GM21381 (cell line): ENCODE results near the gene GTPBP10.
"Not testable (repeated sequence)": the region's sequence is repeated elsewhere in the genome, so short reads cannot be mapped to it uniquely, and the experiment has no call there.

ENCODE experiments used
- ATAC-seq: cut with Tn5 transposase; IDR thresholded peaks from one replicate; pipeline ENCODE4 v1.9.1; 2021; ENCODE audit warnings: mild to moderate bottlenecking, moderate library complexity; ENCODE audit not compliant: unreplicated experiment

GTPBP10 gene, protein sequence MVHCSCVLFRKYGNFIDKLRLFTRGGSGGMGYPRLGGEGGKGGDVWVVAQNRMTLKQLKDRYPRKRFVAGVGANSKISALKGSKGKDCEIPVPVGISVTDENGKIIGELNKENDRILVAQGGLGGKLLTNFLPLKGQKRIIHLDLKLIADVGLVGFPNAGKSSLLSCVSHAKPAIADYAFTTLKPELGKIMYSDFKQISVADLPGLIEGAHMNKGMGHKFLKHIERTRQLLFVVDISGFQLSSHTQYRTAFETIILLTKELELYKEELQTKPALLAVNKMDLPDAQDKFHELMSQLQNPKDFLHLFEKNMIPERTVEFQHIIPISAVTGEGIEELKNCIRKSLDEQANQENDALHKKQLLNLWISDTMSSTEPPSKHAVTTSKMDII

DNA sequence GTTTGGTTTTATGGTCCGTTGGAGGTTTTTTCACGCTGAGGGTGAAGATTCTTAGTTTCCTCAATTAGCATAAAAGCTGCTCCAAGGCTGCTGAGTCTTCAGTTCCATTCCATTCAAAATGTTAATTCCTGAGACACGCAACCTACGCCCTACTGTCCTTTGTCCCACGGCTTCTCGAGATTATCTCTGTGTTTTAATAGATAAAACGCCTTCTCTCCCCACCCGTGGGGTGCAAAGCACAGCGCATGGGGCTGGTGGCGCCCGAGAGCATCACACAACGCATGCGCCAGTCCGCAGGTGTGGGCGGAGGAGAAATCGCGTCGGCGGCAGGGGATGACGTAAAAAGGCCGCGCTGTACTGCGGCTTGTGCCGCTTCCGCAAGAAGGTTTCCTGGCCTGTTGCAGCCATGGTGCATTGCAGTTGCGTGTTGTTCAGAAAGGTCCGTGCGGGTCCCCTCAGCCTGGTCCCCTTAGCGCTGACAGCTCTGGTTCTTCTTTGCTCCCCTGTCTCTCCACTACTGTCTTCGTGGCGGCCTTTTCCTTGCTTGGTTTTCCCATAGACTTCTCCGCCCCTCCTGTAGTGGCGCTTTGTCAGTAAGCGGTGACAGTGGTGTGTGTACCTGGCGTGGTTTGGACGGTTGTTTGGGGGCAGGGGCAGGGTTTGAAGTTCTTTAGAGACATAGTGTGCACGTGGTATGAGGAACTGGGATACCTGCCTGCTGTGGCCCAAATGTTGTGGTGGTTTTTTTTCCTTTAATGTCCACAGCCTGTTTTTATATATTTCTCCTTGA, at the start of gene GTPBP10:
Gene GTPBP10, plus strand, starts transcription at position 381 of the 790 bp plus-strand sequence. Its CDS starts 26 bp downstream, at position 407.
- peak; percentile 97 for ATAC-seq

DNA sequence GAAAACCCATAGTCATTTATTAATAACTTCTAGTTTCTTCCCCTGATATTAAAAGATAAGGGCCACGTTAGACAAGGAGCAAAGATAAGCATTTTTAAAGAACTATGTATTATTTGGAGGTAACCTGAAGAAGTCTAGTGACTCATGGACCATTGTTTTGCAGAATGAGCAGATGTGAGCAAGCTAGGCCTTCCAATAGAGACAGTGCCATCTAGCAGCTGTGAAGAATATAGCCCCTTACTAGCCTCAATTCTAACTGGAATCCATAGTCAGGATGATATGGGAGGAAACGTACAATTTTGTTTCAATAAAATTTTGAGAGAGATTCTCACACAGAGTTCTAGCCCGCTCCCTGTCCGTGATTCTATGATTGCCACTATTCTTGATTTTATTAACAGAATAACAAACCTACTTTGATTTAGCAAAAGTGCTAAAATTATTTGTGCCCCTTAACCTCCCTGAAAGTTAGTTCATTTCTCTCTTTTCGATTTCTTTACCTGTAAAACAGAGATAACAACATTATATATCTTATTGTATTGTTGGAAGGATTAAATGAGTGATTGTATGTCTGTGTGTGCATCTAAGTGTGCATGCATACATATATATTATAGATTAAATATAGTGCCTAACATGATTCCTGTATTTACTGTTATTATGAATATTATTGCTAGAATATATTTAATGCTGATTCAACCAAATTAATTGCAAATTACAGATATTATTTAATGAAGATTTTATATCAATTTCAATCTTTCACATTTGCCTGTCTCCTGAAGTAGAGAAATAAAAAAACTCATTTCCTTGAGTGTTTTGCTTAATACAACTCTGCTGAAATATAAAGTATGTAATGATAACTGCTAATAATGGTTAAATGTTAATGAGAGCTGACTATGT, 48.1 kb upstream of the GTPBP10 start:
- no peak for ATAC-seq

- no peak for ATAC-seq
Observed at GRCh38 chr7:90303241-90303640, 43.3 kb upstream of the GTPBP10 start.

GRCh38 chr7:90309872-90310271, 36.6 kb upstream of the GTPBP10 start:
- no peak for ATAC-seq

GRCh38 chr7:90311175-90311574, 35.3 kb upstream of the GTPBP10 start:
- no peak for ATAC-seq

- ATAC-seq, result no peak
Observed at GRCh38 chr7:90312745-90313144, 33.8 kb upstream of the GTPBP10 start.

DNA sequence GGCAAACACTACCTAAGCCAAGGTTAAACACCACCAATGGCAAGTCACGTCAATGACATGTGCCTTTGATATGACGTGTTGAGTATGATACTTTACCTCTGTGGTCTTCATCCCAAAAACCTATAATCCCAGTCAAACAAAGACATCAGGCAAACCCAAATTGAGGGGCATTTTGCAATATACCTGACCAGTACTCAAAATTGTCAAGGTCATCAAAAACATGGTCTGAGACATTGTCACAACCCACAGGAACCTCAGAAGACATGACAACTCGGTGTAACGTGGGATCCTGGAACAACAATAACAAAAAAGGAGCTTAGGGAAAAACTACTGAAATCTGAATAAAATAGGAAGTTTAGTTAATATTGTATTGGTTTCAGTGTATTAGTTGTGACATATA, 32.6 kb upstream of the GTPBP10 start:
- ATAC-seq, result no peak

DNA sequence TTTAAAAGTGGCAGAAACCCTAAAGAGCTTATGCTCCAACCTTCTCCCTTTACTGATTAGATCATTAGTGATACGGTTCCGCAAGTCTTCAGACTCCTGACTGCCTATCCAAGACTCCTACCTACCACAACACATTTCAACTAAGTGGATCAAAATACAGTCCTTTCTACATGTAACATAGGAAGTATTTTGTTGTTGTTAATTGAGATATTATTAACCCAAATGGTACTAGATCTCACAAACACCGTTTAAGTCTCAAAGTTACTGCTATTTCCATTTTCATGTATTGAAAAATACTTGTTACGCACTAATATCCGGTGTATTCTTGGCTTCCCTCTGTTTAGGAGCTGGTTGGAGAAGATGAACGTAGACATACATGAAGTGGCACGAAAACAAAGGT, 26.5 kb upstream of the GTPBP10 start:
- ATAC-seq, result no peak

DNA sequence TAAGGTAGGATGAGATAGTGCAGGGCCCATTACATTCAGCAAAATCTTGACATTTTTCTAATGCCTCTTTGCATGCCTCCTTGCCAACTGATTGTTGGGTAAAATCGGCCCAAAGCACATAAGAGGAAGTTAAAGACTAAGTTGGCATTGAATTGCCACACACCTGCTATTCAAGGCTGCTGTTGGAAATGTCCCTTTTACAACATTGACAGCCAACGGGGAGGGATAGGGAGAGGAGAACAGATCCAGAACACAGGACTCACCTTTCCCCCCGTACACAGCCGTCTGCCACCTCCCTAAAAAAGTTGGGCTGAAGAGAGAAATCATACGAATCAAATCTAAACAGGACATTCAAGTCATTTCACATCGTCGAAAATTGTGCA, 26.1 kb upstream of the GTPBP10 start:
- no peak for ATAC-seq

GRCh38 chr7:90320801-90321494, 25.6 kb upstream of the GTPBP10 start, which contains the start of gene FAM237B:
Gene FAM237B, minus strand, starts transcription at chr7:90321304. Its CDS starts 1,556 bp downstream, at chr7:90319748.
- no peak for ATAC-seq

- no peak for ATAC-seq
Observed at GRCh38 chr7:90322837-90323236, 23.7 kb upstream of the GTPBP10 start.

- ATAC-seq, result no peak
Observed at GRCh38 chr7:90326500-90326899, 20.0 kb upstream of the GTPBP10 start.

- ATAC-seq, result no peak
Observed at GRCh38 chr7:90334193-90334843, 12.2 kb upstream of the GTPBP10 start.

- ATAC-seq, result not testable (repeated sequence)
Observed at GRCh38 chr7:90334926-90335325, 11.6 kb upstream of the GTPBP10 start.

DNA sequence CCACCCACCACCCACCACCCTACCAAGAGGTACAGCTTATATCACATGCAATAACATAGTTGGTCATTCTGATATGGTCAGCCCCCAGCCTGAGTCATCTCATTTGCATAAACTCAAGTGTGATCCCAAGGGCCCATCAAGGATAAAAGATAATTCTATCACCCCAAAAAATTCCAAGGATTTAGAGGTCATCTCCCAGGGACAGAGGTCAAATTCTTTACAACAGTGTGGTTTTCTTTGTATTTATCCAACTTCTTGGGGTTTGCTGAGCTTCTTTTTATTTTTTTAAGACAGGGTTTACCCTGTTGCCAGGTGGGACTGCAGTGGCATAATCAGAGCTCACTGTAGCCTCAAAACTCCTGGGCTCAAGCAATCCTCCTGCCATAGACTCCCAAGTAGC, 9.4 kb upstream of the GTPBP10 start:
- ATAC-seq, result no peak

DNA sequence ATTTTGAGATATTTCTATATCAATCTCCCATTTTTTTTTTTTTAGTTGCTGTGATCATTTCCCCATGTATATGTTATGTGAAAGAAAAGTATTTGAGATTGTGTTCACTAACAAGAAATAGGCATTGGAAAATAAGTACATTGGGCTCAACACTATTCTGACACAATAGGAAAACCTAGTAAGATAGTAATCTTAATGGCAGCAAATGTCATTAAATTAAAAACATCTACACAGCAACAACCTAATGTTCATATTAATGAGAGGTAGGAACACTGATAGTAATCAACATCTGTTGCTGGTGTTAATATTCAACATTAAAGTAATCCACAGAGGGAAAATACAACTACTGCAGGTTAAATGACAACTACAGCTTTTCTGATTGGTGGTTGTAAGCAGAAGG, 1.5 kb upstream of the GTPBP10 start:
- ATAC-seq, result no peak

- peak; percentile 7 for ATAC-seq
Observed at GRCh38 chr7:90345595-90346335, 751 bp upstream of the GTPBP10 start.

DNA sequence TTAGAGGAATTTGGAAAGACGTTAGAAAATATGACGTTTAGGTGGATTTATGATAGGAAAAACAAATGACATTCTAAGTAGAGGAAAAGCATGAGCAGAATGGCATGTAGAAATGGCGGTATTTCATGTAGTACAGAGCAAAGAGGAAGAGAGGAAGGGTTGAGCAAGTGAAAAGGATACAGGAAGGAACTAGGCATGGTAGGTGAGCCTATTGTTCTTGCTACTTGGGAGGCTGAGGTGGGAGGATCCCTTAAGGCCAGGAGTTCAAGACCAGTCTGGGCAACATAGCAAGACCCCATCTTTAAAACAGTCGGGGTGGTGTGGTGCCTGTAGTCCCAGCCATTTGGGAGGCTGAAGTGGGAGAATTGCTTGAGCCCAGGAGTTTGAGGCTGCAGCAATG, 1.2 kb downstream of the GTPBP10 start:
- ATAC-seq, result no peak

DNA sequence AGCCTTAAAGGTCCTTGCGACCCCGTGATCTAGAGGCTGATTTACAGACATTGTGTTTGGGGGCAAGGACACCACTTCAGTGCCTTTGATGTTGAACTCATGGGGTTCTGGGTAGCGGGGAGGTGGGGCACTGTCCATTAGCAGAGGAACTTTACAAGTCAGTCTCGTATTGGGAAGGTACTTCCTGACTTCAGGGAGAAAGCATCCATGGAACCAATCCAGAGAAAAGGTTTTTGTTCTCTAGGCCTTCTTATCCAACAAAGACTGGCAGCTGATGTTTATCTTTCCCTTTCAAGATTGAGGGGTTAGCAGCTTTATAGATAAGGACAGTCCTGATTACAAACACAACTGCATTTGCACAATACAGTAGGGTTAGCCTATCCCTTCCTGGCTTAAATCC, 2.8 kb downstream of the GTPBP10 start:
- no peak for ATAC-seq
